ENCODE results near the gene LENEP.

DNA sequence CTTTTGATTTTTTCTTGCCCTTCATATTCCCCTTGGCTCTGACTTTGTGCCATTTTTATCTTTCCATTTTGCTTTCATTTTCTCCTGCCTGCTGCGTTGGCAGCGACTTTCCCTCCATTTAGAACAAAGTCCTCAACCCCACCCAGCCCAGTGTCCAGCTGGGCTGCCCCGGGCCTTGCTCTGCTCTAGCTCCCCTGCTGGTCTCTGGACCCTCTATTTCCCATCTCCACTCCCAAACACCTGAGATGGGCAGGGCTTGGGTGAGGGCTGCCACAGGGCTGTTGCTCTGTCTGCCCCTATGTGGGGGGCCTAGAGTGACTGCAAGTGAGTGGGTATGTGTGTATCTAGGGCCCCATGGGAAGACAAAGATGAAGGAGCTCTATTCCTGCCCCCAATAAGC is 50.4 kb downstream of the LENEP start:
- TF ChIP-seq, protein P1, sequence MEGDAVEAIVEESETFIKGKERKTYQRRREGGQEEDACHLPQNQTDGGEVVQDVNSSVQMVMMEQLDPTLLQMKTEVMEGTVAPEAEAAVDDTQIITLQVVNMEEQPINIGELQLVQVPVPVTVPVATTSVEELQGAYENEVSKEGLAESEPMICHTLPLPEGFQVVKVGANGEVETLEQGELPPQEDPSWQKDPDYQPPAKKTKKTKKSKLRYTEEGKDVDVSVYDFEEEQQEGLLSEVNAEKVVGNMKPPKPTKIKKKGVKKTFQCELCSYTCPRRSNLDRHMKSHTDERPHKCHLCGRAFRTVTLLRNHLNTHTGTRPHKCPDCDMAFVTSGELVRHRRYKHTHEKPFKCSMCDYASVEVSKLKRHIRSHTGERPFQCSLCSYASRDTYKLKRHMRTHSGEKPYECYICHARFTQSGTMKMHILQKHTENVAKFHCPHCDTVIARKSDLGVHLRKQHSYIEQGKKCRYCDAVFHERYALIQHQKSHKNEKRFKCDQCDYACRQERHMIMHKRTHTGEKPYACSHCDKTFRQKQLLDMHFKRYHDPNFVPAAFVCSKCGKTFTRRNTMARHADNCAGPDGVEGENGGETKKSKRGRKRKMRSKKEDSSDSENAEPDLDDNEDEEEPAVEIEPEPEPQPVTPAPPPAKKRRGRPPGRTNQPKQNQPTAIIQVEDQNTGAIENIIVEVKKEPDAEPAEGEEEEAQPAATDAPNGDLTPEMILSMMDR (conservative IDR thresholded peaks at IDR 0.05 in 1 of 2, IDR thresholded peaks at IDR 0.05 in 1 of 2; ENCODE audit: low read depth in 1 of 2, low read length in 2 of 2), result no peak
- TF ChIP-seq EZH2 (IDR thresholded peaks at IDR 0.05; ENCODE audit: low read length, missing control alignments), result no peak
